Kidney (tissue), 14 donors: Measurements from ENCODE around the gene GTF3C1. TPM values are rescaled to one million over a fixed set of nuclear protein-coding genes. Genes with fewer than 3 reads are reported as not detected.

Source experiments
- DNase-seq, 5 donors: peaks; one replicate each; pipeline ENCODE4 v3.0.0-alpha.2; 2013 to 2020
- FAIRE-seq: peaks from 2 replicates; lab custom pipeline; 2012; peaks lifted over from hg19 to GRCh38; lab: Jason Lieb, UNC
- H3K27ac ChIP-seq, 2 donors: one replicate each; pipeline ENCODE4 v1.7.0; 2013; ENCODE audit warnings: low read depth in 2 of 2, low read length in 2 of 2, inconsistent platforms in 1 of 2
- H3K27me3 ChIP-seq: one replicate; pipeline ENCODE4 v1.7.1; 2013; ENCODE audit warnings: low read length, inconsistent platforms; ENCODE audit not compliant: control insufficient read depth, insufficient read depth
- H3K36me3 ChIP-seq, 3 donors: one replicate each; pipeline versions ENCODE4 v1.7.0 to v1.7.1; 2013; ENCODE audit warnings: low read length in 3 of 3, control low read depth in 1 of 3, inconsistent platforms in 1 of 3; ENCODE audit not compliant: insufficient read depth in 3 of 3, control insufficient read depth in 2 of 3
- H3K4me1 ChIP-seq, 3 donors: one replicate each; pipeline versions ENCODE4 v1.7.0 to v1.7.1; 2013; ENCODE audit warnings: low read length in 3 of 3, inconsistent platforms in 1 of 3, low read depth in 1 of 3; ENCODE audit not compliant: control insufficient read depth in 2 of 3, insufficient read depth in 2 of 3
- H3K4me3 ChIP-seq, 3 donors: one replicate each; pipeline versions ENCODE4 v1.7.0 to v1.8.1; 2013; ENCODE audit warnings: low read length in 3 of 3, control low read depth in 1 of 3, inconsistent platforms in 1 of 3
- H3K9ac ChIP-seq, 3 donors: one replicate each; pipeline versions ENCODE4 v1.7.0 to v1.7.1; 2013; ENCODE audit warnings: low read length in 3 of 3, control low read depth in 1 of 3, inconsistent platforms in 1 of 3
- H3K9me3 ChIP-seq, 3 donors: one replicate each; pipeline versions ENCODE4 v1.7.0 to v1.7.1; 2013; ENCODE audit warnings: low read length in 3 of 3, control low read depth in 1 of 3, inconsistent platforms in 1 of 3; ENCODE audit not compliant: control insufficient read depth in 2 of 3, insufficient read depth in 1 of 3
- intact Hi-C: fragments of 100-400 bp; cut with DNase I; formaldehyde crosslinking; loops from one replicate; pipeline ENCODE4 v1.11.1; 2022
- polyA plus RNA-seq: library from polyadenylated mRNA; stranded (reverse); fragments of 350-450 nt; fragmentation: Illumina TruSeq; extraction: RNeasy Lipid Tissue Mini Kit (QIAGEN cat#74804); gene quantifications from one replicate; pipeline ENCODE4 v1.2.3, GENCODE V29; 2014; ENCODE audit warnings: low read depth, low replicate concordance; ENCODE audit not compliant: insufficient read depth
- total RNA-seq: library from RNA; stranded (reverse); fragmentation: NEBNext Ultra II Directional; extraction: Animal tissue kit (Norgen Biotek cat#: 25700); gene quantifications from one replicate; pipeline ENCODE4 v1.2.1, GENCODE V29; 2021
- TF ChIP-seq, protein P1 (sequence below): IDR thresholded peaks from 3 replicates; pipeline ENCODE4 v1.5.1; 2012; ENCODE audit warnings: mild to moderate bottlenecking, moderate library complexity, borderline replicate concordance; ENCODE audit not compliant: insufficient read depth; ENCODE audit errors: extremely low read depth
- donor health status: control.
- donor health status: control.
- donor health status: control.
- donor health status: control.
- donor health status: control.
- donor health status: DM: yes; HTN: yes; CAD: no.
- donor health status: Normal renal cell carcinoma (clear cell type).

GTF3C1 gene
- total and polyA plus RNA-seq, 2 donors from 2014 or later: 59.0 to 81.7 TPM

DNA sequence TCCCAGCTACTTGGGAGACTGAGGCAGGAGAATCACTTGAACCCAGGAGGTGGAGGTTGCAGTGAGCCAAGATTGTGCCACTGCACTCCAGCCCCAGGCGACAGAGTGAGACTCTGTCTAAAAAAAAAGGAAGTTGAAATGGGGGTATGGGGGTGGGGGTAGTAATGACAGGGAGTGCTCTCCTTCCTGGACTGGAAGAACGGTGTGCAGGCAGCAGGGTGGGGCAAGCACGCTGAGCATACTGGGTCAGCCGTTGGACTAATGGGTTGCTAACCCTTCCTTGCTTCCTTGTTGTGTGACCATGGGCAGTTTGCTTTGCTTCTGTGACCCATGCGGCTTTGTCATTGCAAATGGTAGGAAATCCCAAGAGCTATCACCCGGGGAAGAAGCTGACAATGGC, 16.7 kb upstream of the GTF3C1 start:
- H3K4me3 ChIP-seq: no peak overlapping the region
- TF ChIP-seq, protein P1, sequence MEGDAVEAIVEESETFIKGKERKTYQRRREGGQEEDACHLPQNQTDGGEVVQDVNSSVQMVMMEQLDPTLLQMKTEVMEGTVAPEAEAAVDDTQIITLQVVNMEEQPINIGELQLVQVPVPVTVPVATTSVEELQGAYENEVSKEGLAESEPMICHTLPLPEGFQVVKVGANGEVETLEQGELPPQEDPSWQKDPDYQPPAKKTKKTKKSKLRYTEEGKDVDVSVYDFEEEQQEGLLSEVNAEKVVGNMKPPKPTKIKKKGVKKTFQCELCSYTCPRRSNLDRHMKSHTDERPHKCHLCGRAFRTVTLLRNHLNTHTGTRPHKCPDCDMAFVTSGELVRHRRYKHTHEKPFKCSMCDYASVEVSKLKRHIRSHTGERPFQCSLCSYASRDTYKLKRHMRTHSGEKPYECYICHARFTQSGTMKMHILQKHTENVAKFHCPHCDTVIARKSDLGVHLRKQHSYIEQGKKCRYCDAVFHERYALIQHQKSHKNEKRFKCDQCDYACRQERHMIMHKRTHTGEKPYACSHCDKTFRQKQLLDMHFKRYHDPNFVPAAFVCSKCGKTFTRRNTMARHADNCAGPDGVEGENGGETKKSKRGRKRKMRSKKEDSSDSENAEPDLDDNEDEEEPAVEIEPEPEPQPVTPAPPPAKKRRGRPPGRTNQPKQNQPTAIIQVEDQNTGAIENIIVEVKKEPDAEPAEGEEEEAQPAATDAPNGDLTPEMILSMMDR: no peak
- H3K9me3 ChIP-seq: no peaks in the 10 kb centered on the region
- H3K27ac ChIP-seq: no peak overlapping the region
- DNase-seq (no peak), FAIRE-seq (no peak)
- no peak overlapping the region for H3K9ac ChIP-seq
- no peaks in the 10 kb centered on the region for H3K36me3 ChIP-seq
- intact Hi-C loops: no loop called here
- no peaks in the 10 kb centered on the region for H3K4me1 ChIP-seq
- no peaks in the 10 kb centered on the region for H3K27me3 ChIP-seq

GRCh38 chr16:27564224-27564623, 14.5 kb upstream of the GTF3C1 start:
- intact Hi-C loops: no loop called here
- no peak overlapping the region for H3K9ac ChIP-seq
- DNase-seq: no peak
- H3K4me1 ChIP-seq: no peaks in the 10 kb centered on the region
- FAIRE-seq: no peak
- no peaks in the 10 kb centered on the region for H3K27me3 ChIP-seq
- H3K27ac ChIP-seq: no peak overlapping the region
- TF ChIP-seq, protein P1: no peak
- no peak overlapping the region for H3K4me3 ChIP-seq
- H3K36me3 ChIP-seq: no peaks in the 10 kb centered on the region
- no peaks in the 10 kb centered on the region for H3K9me3 ChIP-seq

DNA sequence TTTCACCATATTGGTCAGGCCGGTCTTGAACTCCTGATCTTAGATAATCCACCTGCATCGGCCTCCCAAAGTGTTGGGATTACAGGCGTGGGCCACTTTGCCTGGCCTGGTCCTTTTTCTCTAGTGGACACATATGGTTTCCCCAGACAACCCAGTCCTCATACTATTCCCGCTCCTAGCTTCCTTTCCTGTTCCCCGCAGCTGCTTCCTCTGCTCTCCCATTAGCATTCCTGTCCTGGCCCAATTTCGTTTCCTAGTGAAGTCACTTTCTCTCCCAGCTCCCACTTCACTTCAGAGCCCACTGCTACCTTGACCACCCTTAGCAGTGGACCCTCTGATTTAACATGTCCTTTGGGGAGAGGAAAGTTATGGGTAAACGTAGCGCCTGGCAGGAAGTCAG, 11.5 kb upstream of the GTF3C1 start:
- DNase-seq (no peak), FAIRE-seq (no peak)
- no peak overlapping the region for H3K4me3 ChIP-seq
- no peaks in the 10 kb centered on the region for H3K9me3 ChIP-seq
- H3K27me3 ChIP-seq: no peaks in the 10 kb centered on the region
- H3K9ac ChIP-seq: no peak overlapping the region
- intact Hi-C loops: no loop called here
- H3K4me1 ChIP-seq: no peaks in the 10 kb centered on the region
- H3K27ac ChIP-seq: no peak overlapping the region
- TF ChIP-seq, protein P1: no peak
- no peaks in the 10 kb centered on the region for H3K36me3 ChIP-seq

- H3K36me3 ChIP-seq: no peaks in the 10 kb centered on the region
- DNase-seq: no peak
- no peak overlapping the region for H3K27ac ChIP-seq
- no peaks in the 10 kb centered on the region for H3K4me1 ChIP-seq
- FAIRE-seq: no peak
- no peaks in the 10 kb centered on the region for H3K27me3 ChIP-seq
- TF ChIP-seq, protein P1: no peak
- H3K4me3 ChIP-seq: no peak overlapping the region
- no peak overlapping the region for H3K9ac ChIP-seq
- H3K9me3 ChIP-seq: no peaks in the 10 kb centered on the region
- intact Hi-C loops: no loop called here
Observed at GRCh38 chr16:27558932-27559331, 9.2 kb upstream of the GTF3C1 start.
